SW 1271 (cell line): Measurements from ENCODE around the gene CIAO2B.
A peak's percentile ranks its signal among the peaks of the same experiment; 100 is the strongest.
"Not testable (repeated sequence)": the region's sequence is repeated elsewhere in the genome, so short reads cannot be mapped to it uniquely, and the experiment has no call there.

Source experiments
- DNase-seq, 2 experiments: peaks; one replicate each; lab custom pipeline; 2025; lab: John Stamatoyannopoulos, UW

Gene CIAO2B

DNA sequence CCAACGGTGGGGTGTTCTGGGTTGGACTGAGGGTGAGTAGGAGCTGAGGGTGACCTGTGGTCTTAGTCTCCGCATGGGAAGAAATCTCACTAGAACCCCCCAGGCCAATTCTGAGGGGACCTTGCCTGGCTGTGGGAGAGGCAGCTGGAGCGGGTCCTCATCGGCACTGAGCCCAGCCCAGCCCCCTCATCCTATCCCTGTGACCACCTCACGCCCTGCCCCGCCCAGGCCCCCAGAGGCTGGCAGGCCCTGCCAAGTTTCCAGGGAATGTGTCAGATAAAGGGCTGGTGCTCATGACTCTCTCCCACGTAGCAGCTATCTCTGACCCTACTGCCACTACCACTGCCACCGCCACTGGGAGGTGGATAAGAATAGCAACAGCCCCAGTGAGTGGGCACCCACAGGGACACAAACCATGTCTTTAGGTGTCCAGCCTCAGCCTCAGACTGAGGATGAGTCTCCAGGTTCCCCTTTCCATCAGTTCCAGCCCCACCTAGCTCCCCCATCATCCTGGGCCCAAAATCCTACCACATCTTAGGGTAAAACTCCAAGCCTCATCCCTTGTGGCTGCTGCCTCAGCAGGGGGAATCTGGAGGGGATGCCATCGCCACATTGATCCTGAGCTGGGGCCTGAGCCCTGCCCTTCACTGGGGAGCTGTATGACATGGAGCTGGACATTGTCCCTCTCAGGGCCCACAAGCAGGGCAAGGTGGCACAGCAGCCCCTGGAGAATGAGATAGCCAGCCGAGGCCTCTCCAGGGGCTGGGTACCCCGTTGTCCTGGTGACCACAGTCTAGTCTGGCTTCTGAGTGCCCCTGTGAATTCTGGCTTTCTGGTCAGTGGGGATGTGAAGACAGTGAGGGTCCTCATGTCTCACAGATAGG is 30.4 kb downstream of the CIAO2B start:
- DNase-seq: no peak

DNA sequence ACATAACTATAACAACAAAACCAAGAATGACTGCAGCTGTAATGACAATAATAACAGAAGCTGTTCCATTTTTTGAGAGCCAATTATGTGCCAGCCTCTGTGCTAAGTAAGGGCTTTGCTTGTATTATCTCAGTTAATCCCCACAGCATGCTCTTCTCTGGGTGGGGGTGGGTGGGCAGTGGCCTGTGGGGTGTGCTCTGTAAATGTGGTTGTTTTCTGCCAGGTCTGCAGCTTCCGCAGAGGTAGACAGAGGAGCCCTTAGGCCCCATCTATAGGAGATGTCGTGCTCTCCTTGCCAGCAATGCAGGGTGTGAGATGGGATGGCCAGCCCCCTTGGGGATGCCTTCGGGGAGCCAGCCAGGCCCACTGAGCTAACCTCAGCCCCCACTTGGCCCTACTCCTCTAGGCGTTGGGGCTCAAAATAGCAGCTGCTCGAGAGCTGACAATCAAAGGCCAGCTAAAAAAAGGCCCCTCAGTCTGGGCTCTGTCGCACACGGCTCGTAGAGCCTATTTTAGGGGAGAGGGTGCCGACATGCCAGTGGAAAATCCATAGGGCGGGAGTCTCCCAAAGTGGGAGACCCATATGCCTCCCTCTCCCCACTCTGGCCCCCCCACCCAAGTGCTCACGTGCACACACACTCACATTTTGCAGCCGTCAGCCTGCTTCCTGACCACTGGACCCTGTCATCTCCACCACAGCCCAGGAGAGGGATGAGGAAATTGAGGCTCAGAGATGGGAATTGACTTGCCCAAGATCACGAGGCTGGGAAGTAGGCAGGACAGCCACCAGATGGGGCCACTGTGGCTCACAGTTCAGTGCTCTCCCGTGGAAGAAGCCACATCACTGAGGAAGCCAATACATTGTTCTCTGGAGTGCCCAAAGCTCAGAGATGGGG is 31.3 kb downstream of the CIAO2B start:
- no peak for DNase-seq

DNA sequence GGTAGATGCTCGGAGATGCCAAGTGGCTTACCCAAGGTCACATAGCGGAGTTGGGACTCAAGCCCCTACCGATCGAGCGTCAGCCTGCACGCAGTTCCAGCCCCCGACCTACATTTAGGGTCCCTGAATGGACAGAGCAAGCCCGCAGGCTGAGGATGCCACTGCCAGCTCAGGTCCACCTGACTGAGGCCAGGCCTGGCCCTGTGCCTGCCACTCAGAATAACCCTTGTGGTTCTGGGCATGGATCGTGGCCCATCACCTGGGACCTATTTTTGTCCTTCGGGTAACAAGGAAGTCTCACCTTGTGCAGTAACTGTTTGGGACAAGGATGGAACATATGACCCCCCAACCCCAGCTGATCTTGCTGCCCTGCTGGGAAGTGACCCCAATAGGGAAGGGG is 32.6 kb downstream of the CIAO2B start:
- DNase-seq: no peak

DNA sequence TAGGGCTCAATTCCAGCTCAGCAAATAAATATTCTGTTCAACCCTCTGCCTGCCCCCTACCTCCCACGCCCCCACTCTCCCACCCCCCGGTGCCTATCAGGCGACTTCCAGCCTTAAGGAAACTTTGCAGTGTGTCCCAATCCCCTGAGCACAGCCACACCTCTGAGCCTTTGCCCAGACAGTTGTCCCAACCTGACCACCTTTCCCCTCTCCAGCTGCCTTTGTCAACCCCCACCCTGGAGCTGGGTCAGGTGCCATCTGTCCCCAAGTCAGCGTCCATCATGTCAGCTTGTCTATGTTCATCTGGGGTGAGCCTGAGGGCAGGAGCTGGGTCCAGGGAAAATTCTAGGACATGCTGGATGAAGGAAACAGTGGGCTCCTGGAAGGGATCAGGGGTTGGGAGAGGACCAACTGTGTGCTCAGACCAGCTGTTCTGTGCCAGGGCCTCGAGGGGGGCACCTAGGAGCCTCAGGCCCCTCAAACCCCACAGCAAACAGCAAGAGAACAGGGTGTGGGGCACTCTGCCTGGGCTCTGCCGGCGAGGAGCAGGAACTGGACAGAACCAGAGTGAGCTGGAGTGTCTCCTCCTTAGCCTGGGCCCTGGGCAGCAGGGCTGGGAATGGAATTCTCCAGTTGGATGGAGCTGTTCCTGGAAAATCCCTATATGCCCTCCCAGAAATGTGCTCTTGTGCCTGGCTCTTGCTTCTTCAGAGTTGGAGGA is 33.3 kb downstream of the CIAO2B start:
- DNase-seq: no peak

DNA sequence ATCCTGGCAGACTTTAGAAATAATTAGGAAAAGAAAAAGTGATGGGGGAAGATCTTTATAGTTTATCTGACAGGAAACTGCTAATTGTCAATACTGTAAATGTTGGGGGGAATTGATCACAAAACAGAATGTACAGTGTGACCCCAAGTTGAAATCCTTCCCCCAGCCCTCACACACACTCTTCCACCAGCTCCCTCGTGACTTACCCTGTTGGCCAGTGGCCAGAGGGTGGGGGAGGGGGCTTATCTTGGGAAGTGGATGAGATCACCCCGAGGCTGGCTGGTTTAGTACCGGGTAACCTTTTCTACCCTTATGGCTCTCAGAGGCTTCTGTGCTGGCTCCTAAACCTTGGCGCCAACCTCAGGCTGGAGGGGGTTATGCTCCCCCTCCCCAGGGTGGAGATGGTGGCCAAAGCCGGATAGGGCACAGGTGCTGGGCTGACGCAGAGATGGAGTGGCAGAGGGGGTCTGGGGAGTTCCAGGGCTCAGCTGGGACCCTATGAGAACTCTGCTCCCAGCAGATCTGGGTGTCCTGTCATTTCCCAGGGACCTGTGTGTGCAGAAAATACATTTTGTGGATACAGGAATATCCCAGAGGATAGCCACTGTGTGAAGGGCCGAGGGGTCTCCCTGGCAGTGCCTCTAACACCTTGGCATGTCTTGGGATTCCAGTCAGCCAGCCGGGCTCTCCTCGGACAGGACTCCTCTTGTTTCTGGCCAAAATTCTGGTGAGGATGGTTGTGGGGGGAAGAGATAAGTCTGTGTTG is 34.1 kb downstream of the CIAO2B start:
- peak in 1 of 2 experiments; percentile 10 for DNase-seq

DNA sequence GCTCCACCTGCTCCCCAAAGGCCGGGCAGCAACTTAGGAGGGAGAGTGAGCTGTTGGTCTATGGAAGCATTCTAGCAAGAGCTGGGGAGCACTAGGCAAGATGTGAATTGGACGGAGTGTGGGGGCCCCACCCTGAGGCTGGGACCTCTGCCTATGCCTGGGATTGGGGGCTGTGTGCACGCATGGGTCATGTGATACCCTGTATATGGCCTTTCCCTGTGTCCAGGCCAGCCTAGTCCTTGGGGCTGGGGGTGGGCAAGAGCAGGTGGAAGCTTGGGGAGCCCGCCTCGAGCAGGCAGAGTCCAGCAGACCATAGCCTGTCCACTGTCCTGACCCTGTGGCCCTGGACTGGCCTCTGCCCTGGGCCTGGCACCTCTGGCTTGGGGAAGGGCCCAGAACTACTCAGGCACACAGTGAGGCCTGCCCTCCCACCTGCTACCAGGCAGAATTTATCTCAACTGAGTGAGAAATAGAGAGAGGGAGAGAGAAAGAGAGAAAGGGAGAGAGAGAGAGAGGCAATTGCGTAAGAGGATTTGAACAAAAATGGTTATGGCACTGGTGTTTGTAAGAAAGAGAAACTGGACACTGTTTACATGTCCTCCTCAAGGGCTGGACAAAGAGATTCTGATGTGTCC is 34.8 kb downstream of the CIAO2B start:
- DNase-seq: no peak

DNA sequence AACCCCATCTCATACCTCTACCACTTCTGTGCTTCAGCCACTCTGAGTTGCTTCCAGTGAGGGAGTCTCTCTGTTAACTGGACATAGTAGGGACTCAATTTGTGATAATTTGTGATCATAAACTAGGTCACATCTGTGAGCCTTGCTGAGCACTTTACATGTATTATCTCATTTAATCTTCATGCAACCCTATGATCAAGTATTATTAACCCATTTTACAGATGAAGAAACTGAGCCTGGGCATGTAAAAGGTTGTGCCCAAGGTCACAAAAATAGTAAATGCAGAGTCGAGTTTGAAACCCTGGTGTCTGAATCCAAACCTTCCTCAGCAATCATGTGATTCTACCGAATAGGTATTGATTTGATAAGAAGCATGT is 35.3 kb downstream of the CIAO2B start:
- DNase-seq: no peak

DNA sequence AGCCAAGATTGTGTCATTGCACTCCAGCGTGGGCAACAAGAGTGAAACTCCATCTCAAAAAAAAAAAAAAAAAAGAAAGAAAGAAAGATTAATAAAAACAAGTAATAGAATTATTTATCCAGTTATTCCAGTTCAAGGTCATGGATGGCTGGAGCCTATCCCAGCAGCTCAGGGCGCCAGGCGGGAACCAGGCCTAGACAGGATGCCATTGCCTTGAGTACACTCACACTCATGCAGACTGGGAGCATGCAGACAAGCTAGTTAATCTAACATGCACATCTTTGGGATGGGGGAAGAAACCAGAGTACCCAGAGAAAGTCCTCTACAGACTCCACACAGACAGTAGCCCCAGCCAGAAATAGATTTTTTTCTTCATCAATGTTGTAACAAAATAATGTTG is 36.0 kb downstream of the CIAO2B start:
- no peak for DNase-seq

DNA sequence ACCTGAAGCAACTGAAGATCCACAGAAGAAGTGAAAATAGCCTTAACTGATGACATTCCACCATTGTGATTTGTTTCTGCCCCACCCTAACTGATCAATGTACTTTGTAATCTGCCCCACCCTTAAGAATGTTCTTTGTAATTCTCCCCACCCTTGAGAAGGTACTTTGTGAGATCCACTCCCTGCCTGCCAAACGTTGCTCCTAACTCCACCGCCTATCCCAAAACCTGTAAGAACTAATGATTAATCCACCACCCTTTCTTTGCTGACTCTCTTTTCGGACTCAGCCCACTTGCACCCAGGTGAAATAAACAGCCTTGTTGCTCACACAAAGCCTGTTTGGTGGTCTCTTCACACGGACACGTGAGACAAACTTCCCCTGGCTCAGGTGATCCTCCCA is 37.5 kb downstream of the CIAO2B start:
- not testable (repeated sequence) for DNase-seq

DNA sequence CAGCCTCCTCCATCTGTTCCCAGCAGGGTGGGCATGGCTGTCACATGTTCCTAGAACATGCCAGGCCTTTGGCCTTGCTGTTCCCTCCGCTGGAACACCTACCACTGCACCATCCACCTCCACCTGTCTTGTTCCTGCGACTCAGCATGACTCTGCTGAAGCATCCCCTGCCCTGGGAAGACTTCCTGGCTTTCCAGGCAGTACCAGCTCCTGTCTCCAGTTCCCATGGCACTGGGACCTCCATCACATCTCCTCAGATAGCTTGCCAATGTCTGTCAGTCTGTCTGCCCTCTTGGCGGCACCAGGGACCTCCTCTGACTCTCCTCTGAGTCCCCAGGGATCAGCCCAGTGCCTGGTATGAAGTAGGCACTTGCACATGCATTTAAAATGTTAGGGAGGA is 38.2 kb downstream of the CIAO2B start:
- DNase-seq: no peak

DNA sequence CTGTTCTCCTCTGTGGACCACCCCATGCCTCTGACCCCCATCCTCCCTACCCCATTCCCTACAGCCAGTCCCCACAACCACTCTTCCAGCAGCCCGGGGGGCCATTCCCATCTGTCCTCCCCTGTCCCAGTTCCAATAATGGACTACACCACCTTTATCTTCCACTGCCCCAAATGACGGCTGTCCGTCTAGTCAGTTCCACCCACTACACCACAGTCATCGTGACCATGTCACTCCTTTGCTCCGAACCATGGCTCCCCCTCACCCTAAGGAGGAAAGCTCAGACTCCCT is 38.6 kb downstream of the CIAO2B start:
- DNase-seq: no peak

DNA sequence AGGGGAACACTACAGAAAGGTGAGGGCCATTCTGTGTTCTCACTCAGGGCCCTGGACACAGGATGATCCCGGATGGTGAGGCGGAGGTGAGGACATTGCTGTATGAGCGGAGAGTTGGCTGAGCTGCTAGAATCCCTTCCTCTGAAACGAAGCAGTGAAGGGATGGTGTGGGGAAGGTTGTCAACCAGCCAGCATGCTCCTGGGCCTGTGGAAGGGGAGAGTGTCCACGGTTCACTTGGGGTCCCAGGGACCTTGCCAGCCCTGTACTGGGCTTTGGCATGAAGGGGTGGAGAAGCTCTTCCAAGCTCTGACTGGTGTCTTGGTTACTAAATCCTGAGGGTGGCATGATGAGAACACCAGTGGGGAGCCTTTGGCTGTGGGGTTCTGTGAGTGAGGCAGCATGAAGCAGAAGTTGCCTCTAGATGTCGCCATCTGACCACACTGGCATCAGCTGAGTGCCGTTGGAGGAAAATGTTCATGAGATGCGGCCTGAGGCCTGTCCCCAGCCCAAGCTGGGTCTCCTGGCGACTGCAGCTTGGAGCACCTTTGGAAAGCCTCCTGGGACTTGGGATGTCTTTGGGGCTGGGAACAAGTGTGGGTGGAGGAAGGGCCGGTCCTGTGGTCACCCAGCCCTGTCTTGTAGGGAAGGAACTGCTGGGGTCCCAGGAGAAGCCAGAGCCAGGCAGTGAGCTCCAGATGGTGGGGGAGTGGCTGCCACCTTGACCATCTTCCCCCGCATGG is 39.1 kb downstream of the CIAO2B start:
- DNase-seq: peak in 1 of 2 experiments; percentile 57

DNA sequence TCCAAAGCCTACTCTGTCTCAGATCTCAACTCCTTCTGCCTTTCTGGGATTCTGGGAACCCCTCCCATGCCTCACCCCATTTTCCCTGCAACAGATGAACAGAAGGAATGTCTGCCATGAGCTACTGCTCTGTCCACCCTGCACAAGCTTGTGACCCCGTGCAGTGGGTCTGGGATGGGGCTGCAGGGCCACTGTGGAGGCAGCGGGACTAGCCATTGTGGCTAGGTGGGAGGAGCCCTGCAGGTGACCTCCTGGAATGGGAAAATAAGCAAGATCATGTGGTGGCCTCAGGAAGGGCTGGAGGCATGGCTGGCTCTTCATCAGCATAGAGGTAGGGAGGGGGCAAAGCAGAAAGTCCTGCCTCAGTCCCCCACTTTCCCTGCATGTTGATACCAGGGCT is 40.1 kb downstream of the CIAO2B start:
- no peak for DNase-seq

DNA sequence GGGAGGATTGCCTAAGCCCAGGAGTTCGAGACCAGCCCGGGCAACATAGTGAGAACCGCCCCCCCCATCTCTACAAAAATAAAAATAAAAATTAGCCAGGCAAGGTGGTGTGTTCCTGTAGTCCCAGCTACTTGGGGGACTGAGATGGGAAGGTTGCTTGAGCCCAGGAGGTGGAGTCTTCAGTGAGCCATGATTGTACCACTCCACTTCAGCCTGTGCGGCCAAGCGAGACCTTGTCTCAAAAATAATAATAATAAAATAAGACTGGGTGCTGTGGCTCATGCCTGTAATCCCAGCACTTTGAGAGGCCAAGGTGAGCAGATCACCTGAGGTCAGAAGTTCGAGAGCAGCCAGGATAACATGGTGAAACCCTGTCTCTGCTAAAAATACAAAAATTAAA is 42.4 kb downstream of the CIAO2B start:
- DNase-seq: no peak

DNA sequence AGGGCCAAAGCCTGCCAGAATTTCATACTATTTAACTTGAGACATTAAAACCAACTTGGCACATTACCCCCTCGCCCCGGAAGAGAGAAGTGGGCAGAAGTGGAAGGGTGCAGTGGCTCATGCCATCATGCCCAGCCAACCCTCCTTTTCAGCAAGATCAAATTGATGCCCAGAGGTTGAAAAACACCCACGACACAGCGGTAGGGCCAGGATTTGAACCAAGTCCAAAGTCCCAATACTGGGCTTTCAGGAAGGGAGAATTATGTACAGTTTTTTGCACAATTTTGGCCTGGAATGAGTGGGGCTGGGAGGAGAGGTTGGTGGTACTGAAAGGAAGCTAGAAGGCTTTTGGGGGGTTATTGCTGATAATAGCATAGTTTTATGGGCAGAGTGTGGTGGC is 42.8 kb downstream of the CIAO2B start:
- DNase-seq: no peak

DNA sequence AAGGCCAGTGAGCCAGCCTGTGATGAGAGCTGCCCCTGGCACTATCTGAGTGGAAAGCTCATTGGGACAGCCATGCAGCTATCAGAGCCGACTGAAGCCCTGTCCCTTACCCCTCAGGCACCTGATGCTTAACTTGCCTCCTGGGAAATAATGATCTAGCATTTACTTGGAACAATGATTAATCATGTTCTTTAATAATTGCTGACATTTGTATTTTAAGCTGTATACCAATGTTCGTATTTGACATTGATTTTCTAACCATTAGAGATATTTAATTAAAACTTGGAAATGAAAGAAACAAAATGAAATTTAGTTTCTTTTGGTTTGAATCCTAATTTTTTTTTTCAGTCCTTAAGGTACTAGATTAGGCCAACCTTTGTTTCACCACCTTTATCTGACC is 43.4 kb downstream of the CIAO2B start:
- DNase-seq: no peak

DNA sequence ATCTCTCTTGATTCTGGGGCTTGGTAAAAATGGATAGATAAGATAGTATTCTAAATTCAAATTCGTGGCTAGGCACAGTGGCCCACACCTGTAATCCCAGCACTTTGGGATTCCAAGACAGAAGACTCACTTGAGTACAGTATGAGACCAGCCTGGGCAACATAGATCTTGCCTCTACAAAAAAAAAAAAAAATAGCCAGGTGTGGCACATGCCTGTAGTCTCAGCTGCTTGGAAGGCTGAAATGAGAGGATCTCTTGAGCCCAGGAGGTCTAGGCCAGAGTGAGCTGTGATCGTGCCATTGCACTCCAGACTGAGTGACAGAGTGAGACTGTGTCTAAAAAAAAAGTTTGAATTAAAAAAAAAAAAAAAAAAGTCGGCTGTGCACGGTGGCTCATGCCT is 44.6 kb downstream of the CIAO2B start:
- no peak for DNase-seq

DNA sequence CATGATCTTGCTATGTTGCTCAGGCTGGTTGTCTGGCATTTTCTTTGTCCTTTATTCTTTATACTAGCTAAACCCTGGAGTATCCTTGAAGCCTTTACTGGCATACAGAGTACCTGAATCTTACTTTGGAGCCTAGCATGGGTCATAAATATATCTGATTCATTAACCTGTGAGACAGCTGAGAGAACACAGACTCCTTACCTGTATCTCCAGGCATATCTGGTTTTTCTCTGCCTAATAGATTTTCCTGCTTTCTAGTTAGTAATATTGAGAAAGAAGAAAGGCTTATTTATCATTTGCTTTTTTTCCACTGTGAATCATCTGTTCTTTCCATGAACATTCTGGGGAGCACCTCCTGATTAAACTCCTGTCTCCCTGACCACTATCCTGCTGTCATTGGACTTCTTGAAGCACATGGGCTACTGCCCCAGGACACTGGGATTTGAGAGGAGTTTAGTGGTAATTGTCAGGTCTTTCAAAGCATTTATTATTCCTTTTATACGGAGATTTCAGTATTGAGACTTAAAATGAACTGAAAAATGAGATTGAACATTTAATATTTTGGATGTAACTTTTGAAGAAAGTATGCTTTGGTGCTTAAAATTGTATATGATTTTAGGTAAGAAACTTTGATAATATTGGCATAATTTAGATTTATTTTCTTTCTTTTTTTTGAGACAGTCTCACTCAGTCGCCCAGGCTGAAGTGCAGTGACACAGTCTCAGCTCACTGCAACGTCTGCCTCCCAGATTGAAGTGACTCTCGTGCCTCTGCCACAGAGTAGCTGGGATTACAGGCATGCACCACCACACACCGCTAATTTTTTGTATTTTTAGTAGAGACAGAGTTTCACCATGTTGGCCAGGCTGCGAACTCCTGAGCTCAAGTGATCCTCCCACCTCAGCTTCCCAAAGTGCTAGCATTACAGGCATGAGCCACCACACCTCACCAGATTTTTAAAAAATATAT is 45.3 kb downstream of the CIAO2B start:
- DNase-seq: no peak

DNA sequence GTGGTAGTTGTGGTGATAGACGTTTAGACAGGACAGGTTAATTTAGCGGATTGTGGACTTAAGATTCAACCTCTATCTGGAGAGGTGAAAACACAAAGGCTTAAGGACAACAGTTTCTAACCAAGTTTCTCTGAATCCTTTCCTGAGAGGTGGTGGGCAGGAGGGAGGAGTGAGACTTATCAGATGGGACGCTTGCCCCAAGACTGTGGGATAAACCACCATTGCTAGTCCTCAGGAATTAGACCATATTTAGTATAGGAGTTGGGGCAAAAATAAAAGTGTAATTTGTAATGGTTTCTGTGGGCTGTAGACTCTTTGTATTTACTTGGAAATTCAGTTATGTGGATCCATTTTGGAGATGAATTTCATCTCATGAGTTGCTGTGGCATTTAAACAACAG is 47.3 kb downstream of the CIAO2B start:
- no peak for DNase-seq

DNA sequence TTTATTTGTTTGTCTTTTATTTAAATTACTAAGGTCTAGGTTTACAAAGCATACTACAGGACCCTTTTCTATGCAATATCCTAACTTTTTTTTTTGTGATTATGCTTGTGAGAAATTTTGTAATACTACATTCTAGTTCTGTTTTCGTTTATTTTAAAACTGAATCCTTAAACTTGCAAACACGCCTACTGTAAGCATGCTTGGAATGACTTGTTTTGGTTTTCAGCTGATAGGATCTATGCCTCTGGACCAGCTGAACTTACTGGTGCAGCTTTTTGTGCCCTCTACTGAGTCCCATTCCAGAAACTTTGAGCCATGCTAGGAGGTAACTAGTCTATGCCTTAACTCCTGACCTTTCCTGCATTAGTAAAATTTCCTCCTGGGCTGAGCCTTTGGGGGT is 47.9 kb downstream of the CIAO2B start:
- DNase-seq: no peak
